Neural progenitor cell (in vitro differentiated cells): ENCODE data around the gene FOXC2. TPM values are rescaled to one million over a fixed set of nuclear protein-coding genes. Genes with fewer than 3 reads are reported as not detected.

Experiments used
- DNase-seq: peaks from one replicate; pipeline ENCODE4 v3.0.0-alpha.2; 2016; ENCODE audit warnings: low spot score
- H2AFZ ChIP-seq: fragments of 200-600 bp; sonication (generic); replicated peaks from 2 replicates; pipeline ENCODE4 v1.6.1; 2016; ENCODE audit warnings: antibody characterized with exemption
- H3F3A ChIP-seq: fragments of 200-600 bp; sonication (generic); 2 replicates; pipeline ENCODE4 v1.6.1; 2016; ENCODE audit warnings: antibody characterized with exemption, low read depth
- H3K27ac ChIP-seq: fragments of 200-600 bp; sonication (generic); 2 replicates; pipeline ENCODE4 v1.5.1; 2016; ENCODE audit warnings: mild to moderate bottlenecking
- H3K27me3 ChIP-seq: fragments of 200-600 bp; sonication (generic); 2 replicates; pipeline ENCODE4 v1.6.1; 2016; ENCODE audit warnings: mild to moderate bottlenecking, moderate library complexity
- H3K36me3 ChIP-seq: fragments of 200-600 bp; sonication (generic); 2 replicates; pipeline ENCODE4 v1.5.1; 2016
- H3K4me1 ChIP-seq: fragments of 200-600 bp; sonication (generic); 2 replicates; pipeline ENCODE4 v1.6.1; 2016; ENCODE audit warnings: mixed run types
- H3K4me2 ChIP-seq: fragments of 200-600 bp; sonication (generic); 2 replicates; pipeline ENCODE4 v1.6.1; 2016
- H3K4me3 ChIP-seq: fragments of 200-600 bp; sonication (generic); 2 replicates; pipeline ENCODE4 v1.5.1; 2016
- H3K79me2 ChIP-seq: fragments of 200-600 bp; sonication (generic); 2 replicates; pipeline ENCODE4 v1.6.1; 2016; ENCODE audit warnings: low read depth
- H3K9ac ChIP-seq: fragments of 200-600 bp; sonication (generic); 2 replicates; pipeline ENCODE4 v1.6.1; 2016
- H3K9me3 ChIP-seq: fragments of 200-600 bp; sonication (generic); 2 replicates; pipeline ENCODE4 v1.5.1; 2016; ENCODE audit warnings: low read depth
- H4K20me1 ChIP-seq: fragments of 200-600 bp; sonication (generic); 2 replicates; pipeline ENCODE4 v1.6.1; 2016; ENCODE audit warnings: low read depth
- H3K27ac Mint-ChIP-seq: 3 replicates; pipeline ENCODE4 v1.8.0; 2021; ENCODE audit warnings: mixed read lengths
- H3K27me3 Mint-ChIP-seq: 2 replicates; pipeline ENCODE4 v1.8.0; 2022; ENCODE audit warnings: low read depth, mild to moderate bottlenecking, inconsistent platforms, moderate library complexity, mixed read lengths; ENCODE audit not compliant: insufficient read depth
- H3K36me3 Mint-ChIP-seq: 3 replicates; pipeline ENCODE4 v1.8.0; 2021; ENCODE audit warnings: mixed read lengths
- H3K4me1 Mint-ChIP-seq: 3 replicates; pipeline ENCODE4 v1.8.0; 2021; ENCODE audit warnings: mixed read lengths
- H3K4me3 Mint-ChIP-seq: 3 replicates; pipeline ENCODE4 v1.8.0; 2021; ENCODE audit warnings: mild to moderate bottlenecking, moderate library complexity, mixed read lengths
- H3K9me3 Mint-ChIP-seq: 3 replicates; pipeline ENCODE4 v1.8.0; 2020; ENCODE audit warnings: mixed read lengths
- CTCF ChIP-seq: fragments of 200-600 bp; sonication (generic); IDR thresholded peaks from 2 replicates; pipeline ENCODE4 v1.5.1; 2017; ENCODE audit warnings: antibody characterized with exemption, mild to moderate bottlenecking
- EZH2 ChIP-seq: fragments of 200-600 bp; sonication (generic); IDR thresholded peaks from 2 replicates; pipeline ENCODE4 v1.6.1; 2017; ENCODE audit warnings: antibody characterized with exemption, mild to moderate bottlenecking, moderate library complexity
- EZH2phosphoT487 ChIP-seq: fragments of 200-600 bp; sonication (generic); IDR thresholded peaks from 2 replicates; pipeline ENCODE4 v1.6.1; 2017; ENCODE audit warnings: antibody characterized with exemption
- total RNA-seq: library from RNA; depleted of rRNA; stranded (reverse); fragments of >200 nt; gene quantifications from 2 replicates; pipeline ENCODE4 v1.2.3, GENCODE V29; 2015; ENCODE audit warnings: low replicate concordance

FOXC2 gene
- total RNA-seq, 1 donor from 2014 or later = not detected

DNA sequence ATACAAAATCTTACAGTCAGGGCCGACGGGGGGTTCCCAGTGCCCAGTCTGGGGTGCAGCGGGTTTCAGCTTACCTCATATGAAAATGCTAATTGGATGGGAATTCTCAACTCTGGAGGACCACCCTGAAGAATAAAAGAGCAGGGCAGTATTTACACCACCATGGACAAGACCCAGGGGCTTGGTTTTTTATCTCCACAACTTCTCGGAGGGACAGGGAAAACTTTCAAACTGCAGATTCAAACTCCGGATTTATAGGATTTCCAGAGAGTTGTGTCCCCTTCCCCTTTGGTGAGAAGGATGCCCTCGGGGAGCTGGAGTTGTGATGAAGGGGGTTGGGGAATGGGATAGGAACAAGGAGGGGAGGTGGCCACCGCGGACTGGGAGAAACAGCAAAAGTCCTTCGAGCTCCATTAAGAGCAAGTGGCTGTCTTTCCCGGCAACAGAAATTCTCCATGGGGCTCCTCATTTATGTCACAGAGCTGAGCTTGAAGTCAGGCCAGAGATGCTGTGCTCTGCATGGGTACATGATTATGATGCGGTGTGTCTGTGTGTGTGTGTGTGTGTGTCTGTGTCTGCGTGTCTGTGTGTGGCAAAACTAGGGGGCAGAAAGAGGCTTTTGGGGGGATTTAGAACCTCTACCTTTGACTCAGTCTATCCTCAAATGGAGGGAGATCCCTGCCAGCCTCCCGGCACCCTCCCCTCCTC, 27.4 kb downstream of the FOXC2 start:
- Histone ChIP-seq H3F3A (no peaks in the 10 kb centered on the region), H3K4me3 (no peak overlapping the region), H3K4me2 (peak overlapping the region; percentile 6), H3K79me2 (no peaks in the 10 kb centered on the region), H3K9me3 (no peaks in the 10 kb centered on the region), H3K4me1 (peaks cover 5% of the 10 kb centered on the region), H3K36me3 (no peaks in the 10 kb centered on the region), H2AFZ (no peak overlapping the region), H4K20me1 (no peaks in the 10 kb centered on the region), H3K9ac (no peak overlapping the region), H3K27me3 (peaks cover 15% of the 10 kb centered on the region), H3K27ac (no peak overlapping the region)
- H3K27ac Mint-ChIP-seq = no peak overlapping the region
- H3K4me3 Mint-ChIP-seq = no peak overlapping the region
- peaks cover 17% of the 10 kb centered on the region for H3K4me1 Mint-ChIP-seq
- peaks cover 8% of the 10 kb centered on the region for H3K27me3 Mint-ChIP-seq
- no peaks in the 10 kb centered on the region for H3K36me3 Mint-ChIP-seq
- no peak for DNase-seq
- H3K9me3 Mint-ChIP-seq = peaks cover 4% of the 10 kb centered on the region
- TF ChIP-seq EZH2phosphoT487 = no peak

DNA sequence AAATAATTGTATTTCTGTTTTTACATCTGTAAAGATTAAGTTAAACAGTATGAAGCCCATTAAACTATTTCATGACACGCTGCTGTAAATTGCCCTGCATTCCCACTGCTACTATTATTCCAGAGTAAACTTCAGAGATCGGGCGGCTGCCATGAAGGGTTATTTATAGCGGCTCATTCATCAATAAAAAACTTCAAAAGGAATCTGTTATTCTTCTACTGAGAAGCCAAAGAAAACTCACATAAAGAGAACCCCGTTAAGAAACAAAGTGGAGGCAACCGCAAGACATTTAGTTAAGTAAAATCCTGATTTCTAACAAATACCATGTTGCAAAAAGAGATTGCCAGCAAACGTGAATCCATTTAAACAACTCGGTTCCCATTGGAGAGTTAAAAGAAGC, 28.1 kb downstream of the FOXC2 start:
- no peak overlapping the region for H3K4me2 ChIP-seq
- H3K4me1 Mint-ChIP-seq = peaks cover 17% of the 10 kb centered on the region

DNA sequence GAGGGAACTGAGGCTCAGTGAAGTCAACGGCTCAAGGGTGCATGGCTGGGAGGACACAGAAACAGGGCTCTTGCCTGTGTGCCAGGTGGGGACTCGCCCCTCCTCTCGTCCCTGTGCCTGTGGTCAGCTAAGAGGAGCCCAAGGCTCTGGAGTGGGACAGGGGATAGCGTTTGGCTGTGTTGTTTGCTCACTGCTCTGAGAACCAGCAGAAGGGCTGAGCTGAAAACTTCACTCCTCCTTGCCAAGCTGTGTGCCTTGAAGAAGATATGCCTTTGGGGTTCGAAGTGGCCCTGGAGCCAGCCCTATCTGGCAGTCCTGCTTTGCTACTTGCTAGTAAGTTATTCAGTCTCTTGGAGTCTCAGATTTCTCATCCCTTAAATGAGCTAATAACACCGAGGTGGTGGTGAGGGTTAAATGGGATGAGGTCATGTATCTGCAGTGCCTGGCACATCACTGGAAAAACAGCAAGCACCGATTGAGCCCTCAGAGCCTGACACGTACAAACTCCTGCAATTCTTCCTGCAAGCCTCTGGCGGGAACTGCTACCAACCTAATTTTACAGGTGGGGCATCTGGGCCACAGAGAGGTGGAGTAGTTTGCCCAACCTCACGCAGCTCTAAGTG, 29.5 kb downstream of the FOXC2 start:
- H3K4me1 Mint-ChIP-seq = peaks cover 17% of the 10 kb centered on the region
- Histone ChIP-seq H3K4me3 (no peak overlapping the region), H4K20me1 (no peaks in the 10 kb centered on the region), H3K9ac (no peak overlapping the region), H3F3A (no peaks in the 10 kb centered on the region), H3K27me3 (peaks cover 8% of the 10 kb centered on the region), H3K9me3 (no peaks in the 10 kb centered on the region), H3K79me2 (no peaks in the 10 kb centered on the region), H2AFZ (no peak overlapping the region), H3K36me3 (no peaks in the 10 kb centered on the region), H3K27ac (no peak overlapping the region), H3K4me2 (no peak overlapping the region), H3K4me1 (peaks cover 5% of the 10 kb centered on the region)
- peaks cover 9% of the 10 kb centered on the region for H3K27me3 Mint-ChIP-seq
- H3K36me3 Mint-ChIP-seq = no peaks in the 10 kb centered on the region
- H3K27ac Mint-ChIP-seq = no peak overlapping the region
- DNase-seq = no peak
- H3K9me3 Mint-ChIP-seq = peaks cover 4% of the 10 kb centered on the region
- no peak overlapping the region for H3K4me3 Mint-ChIP-seq
- TF ChIP-seq EZH2phosphoT487 (no peak), CTCF (no peak), EZH2 (no peak)

More for the DNA sequence above, 28.1 kb downstream of the FOXC2 start:
- Mint-ChIP-seq H3K27ac (no peak overlapping the region), H3K36me3 (no peaks in the 10 kb centered on the region), H3K9me3 (peaks cover 4% of the 10 kb centered on the region), H3K4me3 (no peak overlapping the region), H3K27me3 (peaks cover 8% of the 10 kb centered on the region)
- Histone ChIP-seq H3K27ac (no peak overlapping the region), H3K4me3 (no peak overlapping the region), H3K9me3 (no peaks in the 10 kb centered on the region), H3F3A (no peaks in the 10 kb centered on the region), H3K4me1 (peaks cover 5% of the 10 kb centered on the region), H3K27me3 (peaks cover 10% of the 10 kb centered on the region), H3K79me2 (no peaks in the 10 kb centered on the region), H3K9ac (no peak overlapping the region), H3K36me3 (no peaks in the 10 kb centered on the region), H2AFZ (no peak overlapping the region), H4K20me1 (no peaks in the 10 kb centered on the region)
- DNase-seq = no peak
- no peak for TF ChIP-seq EZH2phosphoT487
- TF ChIP-seq CTCF = no peak
- TF ChIP-seq EZH2 = no peak
